ENCODE data around the gene MYH9.

Gene MYH9

DNA sequence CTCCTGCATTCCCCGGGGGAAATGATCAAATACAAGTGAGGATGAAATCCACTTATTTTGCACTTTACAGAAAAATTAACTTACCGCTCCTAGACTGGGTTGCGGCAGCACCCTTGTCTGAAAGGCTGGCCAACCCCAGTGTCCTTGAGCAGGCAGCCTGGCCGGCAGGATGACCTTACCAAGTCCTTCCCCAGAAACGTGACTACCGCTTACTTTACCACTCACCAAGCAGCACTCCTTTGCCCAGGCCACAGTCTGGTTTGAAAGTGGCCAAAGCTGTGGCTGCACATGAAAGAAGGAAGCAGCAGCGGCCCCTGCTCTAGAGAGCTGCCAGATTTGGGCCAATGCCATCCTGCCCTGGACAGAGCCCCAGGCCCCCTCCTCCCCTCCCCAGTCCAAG lies 20.3 kb downstream of the MYH9 start:
- DNase-seq (ENCODE audit: low spot score), result no peak

DNA sequence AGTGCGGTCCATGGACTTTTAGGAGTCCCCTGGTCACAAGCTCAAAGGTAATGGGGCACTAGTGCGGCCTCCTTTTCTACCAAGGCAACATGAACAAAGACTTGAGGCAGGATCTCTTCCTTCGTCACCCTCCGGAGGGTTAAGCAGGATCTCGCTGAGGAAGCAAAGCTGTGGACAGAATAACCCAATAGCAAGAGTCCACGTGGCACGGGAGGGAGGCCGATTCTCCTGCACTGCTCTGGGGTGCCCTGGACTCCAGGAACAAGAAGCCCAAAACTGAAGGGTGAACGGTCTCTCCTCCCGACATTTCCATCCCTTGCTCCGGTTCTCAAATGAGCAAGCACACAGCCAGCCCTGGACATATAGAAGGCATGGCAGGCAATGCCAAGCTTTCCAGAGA lies 20.7 kb downstream of the MYH9 start:
- DNase-seq (ENCODE audit: low spot score), result peak; percentile 70

DNA sequence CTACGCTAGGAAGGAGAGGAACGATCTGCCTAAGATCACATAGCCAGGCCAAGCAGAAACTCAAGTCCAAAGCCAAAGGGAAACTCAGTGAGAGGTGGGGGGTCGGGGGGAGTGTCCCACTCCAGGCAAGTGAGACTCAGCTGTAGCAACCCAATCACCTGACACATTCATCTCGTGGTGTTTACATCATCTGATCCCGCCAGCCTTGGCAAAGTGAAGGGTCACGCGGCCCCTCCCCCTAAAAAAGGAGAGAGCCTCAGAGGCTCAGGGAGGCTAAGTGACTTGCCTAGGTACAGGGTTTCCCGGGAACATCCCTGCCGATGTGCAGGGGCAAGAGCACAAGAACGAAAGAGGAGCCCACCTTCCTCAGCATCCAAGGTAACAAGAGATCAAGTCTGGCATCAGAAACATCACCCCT lies 21.5 kb downstream of the MYH9 start:
- no peak for DNase-seq (ENCODE audit: low spot score)

DNA sequence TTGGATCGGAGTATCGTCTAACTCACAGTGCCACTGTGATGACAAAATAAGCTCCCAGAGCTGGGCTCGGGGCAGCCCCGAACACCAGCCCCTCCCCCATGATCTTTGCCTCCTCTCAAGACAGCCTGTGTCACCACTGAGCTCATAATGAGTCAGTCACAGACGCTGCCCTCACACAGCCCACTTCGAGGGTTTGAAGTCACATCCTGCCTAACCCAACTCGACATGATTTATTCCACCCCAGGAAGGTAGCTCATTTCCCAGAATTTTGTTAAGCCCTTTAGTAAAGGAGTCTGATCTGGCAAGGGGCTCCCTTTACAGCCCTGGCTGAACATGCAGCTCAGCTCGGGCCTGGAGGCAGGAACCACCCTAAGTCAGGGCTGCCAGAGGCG lies 22.8 kb downstream of the MYH9 start:
- DNase-seq (ENCODE audit: low spot score), result no peak

DNA sequence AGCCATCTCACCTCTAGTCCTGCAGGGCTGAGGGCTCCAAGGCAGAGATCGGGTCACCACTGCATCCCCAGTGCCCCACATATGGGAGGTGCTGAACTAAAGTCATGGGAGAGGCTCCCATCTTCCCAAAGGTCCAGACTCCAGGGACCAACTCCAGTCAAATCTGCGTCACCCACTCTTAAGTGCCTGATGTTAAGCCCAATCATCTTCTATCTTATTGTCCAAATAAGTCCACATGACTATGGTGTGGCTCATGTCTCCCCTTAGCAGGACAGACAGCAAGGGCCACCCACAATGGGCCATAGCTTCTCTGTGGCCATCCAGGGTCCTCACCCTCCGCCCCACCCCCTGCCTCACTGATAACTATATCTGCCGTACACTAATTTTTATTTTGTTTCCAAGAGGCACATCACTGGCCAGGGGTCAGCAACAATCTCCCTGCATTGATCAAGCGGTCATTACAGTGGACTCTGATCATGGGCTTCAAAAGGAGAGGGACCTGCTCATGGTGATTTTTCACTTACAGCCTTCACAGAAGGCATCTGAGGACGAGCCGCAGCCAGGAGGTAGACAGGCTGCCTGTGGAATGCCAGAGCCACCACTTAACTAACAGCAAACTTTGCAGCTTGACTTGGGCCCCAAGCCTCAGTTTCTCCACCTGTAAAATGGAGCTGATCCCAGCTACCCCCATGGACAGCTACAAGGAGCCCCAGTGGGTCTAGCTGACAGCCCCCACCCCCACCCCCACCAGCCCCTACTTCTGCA lies 23.3 kb downstream of the MYH9 start:
- no peak for DNase-seq (ENCODE audit: low spot score)

DNA sequence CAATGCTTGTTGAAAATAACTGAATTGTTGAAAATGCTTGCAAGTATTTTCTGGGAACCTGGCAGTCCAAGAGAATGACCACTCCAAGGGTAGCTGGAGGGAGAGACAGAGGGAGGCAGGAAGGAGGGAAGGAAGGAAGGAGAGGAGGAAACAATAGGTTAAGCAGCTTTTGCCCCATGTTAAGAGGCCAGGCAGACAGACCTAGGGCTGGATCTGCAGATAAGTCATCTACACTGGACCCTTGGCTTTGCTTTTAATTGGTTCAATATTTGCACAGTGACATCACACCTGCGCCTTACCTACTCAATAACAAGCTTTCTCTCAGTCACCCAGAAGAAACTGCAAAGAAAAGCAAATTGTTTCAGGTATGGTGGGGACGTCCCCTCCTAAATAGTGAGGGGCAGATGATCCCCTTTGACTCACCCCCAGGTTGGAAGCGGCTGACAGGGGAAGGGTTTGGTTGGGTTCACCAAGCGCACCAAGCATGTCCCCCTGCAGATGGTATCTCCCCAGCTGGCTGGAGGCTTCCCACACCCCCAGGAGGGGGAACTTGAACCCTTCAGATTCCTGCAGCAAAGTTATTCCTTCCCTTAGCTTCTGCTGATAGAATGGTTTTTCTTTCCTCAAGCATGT lies 24.3 kb downstream of the MYH9 start:
- no peak for DNase-seq (ENCODE audit: low spot score)

DNA sequence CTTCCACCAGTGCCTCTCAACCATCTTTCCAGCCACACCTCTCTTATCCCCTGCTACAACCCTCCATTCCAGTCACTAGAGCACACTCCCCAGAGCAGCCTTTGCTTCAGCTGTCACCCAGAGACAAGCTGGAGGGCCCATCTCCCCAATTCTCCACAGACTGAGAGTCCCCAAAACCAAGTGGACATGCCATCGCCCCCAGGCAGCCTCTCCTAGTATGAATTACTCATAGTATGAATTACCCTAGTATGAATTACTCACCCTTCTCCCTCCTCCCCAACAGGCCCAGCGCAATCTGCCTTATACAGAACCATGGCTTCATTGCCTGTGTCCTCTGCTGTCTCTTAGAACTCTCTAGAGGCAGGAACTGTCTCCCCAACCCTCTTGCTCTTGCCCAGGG lies 24.8 kb downstream of the MYH9 start:
- DNase-seq (ENCODE audit: low spot score), result no peak

DNA sequence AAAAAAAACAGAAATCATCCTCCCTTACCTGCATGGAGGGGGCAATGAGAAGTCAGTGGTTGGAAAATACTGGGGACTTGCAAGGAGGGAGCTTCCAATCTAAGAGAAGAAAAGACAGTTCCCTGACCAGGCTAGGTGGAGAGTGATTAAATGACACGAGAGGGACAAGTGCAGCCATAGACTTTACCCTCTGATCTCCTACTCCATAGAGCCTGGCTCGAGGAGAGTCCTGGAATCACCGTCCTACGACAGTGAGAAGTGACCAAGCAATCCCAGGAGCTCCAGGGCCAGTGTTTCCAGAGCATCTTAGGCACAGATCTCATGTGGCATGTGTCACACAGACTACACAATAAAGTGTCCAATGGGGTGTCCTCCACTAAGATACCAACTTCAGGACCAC lies 25.7 kb downstream of the MYH9 start:
- DNase-seq (ENCODE audit: low spot score), result no peak

DNA sequence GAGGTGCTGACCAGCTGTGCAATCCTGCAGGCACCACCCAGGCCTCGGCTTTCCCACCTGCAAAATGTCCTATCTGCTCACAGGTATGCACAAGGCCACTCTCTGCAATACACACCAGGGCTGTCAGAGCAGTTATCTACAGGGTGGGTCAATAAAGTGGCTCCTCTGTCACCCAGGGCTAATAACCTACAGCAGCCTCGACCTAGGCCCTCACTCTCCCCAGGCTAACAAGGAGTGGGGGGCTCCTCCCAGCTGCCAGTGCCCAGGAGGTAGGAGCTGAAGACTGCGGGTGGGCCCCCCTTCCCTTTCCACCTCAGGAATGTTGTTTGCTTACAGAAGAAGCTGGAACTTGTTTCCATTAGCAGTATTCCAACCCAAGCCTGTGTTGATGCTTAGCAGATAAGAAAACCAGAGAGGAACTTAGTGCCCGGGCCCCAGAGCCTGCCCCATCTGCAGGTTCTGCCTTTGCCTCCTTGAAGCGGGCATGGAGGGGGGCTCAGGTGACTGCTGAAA lies 26.8 kb downstream of the MYH9 start:
- no peak for DNase-seq (ENCODE audit: low spot score)

DNA sequence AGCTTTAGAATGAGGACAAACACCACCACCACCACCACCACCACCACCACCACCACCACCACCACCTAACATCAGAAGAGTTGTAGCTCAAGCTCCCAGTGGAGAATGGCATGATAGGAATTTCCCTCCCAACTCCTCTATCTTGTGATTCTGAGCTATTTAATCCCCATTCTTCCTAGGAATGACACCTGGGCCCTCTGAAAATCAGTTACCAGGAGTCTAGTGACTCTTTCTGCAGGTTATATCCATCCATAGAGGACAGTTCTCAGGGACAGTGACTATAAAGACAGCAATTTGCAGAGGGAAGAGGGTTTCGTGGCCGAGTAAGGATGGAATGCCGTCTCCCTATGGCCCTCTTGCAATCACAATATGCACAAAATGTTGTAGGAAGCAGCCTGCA lies 27.8 kb downstream of the MYH9 start:
- DNase-seq (ENCODE audit: low spot score), result no peak

DNA sequence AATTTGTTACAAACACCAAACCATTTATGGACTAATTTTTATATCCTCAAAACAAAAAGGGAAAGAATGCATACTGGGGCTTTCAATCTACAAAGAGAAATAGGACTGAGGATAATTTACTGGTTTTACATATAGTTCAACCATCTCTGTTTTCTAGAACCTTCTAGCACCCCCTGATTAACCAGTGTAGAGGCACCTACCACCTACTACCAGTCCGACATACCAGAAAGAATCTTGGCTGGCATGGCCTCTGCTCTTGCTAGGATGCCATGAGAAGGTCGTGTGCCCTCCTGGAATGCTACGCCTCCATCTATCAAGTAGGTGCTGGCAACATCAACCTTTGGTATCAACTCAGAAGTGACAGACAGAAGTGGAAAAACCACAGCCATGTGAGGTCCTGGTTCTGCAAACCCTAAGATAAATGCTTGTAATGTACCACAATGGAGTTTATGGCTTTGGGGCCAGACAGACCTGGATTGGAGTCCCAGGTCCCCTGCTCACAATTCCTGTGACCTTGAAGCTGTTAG lies 28.2 kb downstream of the MYH9 start:
- DNase-seq (ENCODE audit: low spot score), result no peak

DNA sequence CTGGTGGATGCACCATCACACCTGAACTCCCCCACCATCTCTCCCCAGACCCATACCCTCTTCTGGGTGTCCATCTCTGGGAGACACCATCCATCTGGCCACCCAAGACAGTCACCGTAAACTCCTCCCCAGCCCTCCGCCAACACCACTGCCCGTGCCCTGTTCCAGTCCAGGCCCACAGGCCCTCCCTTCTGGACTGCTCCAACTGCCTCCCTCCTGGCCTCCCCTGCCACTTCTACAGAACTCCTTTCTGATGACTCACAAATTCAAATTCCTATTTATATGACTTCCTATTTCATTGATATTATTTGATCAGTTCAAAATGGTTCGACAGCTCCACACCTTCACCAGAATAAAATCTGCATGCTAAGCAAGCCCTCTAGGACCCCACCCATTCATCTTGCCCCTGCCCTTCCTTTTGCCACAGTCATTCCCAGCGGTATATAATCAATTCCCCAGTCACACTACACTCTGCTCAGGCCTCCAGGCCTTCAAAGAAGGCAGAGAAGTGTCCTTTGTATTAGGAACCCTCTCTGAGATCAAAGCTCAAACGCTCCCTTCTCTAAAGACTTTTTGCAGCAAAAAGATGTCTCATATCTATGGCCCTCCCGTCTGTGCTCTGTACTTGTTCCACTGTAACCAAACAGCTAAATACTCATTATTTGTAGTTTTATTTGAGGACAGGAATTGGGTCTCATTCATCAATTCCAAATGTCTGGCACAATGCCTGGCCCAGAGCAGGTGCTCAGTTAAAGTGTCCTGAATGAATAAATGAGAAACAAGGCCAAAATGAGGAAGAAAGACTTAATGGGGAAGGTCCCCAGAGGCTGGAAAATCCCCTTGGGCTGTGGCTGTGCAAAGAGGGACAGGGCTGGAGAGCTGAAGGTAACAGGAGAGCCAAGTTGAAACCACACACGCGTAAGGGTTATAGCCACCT lies 29.0 kb downstream of the MYH9 start:
- no peak for DNase-seq (ENCODE audit: low spot score)

DNA sequence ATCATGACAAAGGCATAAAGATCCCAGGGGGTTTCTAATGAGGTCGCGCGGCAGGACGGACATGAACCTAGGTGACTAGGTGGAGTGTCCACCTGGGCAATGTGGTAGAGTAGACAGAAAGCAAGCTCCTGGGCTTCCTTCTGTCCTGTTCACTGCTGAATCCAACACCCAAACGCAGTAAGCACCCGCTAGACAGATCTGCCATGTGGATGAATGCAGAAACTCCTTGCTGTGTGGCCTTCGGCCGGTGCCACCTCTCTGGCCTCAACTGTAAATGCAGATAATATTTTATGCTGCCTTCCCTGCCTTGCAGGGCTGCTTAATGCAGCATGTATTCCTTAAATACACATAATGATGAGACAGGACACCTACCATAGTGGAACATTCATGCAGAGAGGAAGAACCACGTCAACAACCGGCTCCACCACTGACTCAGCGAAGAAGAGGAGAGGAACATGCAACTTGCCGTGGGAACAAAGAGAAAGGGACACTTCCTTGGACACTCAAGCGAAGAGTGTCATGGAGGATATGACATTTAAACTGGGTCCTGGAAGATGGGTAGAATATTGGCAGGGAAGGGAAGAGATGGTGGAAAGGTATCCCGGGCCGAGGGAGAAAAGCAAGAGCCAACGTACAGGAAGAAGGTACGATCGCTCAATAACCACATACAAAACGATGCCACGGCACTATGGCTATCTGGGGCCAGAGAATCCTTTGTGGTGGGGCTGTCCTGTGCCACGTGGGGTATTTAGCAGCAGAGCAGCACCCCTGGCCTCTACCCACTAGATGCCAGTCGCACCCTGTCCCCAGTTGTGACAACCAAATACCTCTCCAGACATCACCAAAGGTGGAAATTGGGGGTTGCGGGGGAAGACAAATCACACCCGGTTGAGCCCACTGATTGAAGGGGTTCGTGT lies 30.8 kb downstream of the MYH9 start:
- no peak for DNase-seq (ENCODE audit: low spot score)

DNA sequence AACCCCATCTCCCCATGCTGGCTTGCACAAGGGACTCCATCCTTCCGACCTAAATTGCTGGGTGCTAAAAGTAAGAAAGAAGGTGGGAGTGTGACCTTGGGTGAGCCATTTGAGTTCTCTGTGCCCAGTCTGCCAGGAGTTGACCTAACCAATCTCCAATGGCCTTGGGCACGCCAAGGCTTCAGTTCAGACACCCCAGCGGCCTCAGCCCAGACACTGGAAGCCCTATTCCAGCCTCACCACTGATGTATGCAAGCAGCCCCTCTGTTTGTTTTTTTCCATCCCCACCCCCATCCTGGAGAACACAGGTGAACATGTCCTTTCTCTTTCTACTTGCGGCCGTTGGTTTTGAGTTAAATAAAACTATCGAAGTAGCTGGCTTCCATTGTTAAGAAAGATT lies 31.9 kb downstream of the MYH9 start:
- DNase-seq (ENCODE audit: low spot score), result no peak

DNA sequence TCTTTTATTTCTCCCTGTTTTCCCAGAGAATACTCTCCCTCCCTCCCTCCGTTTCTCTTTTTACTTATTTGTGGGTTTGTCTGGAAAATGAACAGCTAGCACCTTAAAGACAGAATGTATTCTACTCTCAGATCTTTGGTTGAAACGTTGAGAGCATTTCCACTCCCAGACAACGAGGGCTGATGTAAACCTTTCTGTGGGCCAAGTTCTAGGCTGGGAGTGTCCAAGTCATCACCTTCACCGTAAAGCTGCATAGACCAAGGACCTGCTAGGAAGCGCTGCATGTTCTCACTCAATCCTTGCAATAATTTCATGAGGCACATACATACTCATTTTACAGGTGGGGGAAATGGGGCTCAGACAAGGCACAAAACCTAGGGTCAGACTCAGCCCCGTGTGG lies 32.4 kb downstream of the MYH9 start:
- no peak for DNase-seq (ENCODE audit: low spot score)

DNA sequence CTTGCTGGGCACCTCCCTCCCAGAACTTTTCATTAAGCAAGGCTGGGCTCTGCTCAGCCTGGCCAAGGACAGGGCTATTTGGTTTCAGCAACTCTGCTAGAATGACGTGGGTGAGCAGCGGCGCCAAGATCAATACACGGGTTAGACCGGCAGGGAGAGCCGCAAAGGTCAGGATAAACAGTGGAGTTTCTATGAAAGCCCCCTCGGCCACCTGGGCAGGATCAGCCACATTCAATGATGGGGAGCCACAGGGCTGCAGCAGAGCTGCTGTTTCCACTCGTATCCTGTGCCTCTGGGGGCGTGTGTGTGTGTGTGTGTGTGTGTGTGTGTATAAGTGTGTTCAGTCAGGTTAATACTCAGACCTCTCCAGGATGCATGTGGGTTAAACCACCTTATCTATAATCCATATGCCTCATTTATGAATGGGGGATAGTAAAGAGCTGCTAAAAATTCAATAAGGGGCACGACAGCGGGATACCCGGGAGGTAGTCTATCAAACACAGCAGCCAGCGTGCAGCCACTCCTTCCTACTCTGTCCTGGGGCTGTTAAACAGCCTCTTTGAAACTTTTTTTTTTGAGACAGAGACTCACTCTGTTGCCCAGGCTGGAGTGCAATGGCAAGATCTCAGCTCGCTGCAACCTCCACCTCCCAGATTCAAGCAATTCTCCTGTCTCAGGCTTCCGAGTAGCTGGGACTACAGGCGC lies 34.8 kb downstream of the MYH9 start:
- DNase-seq (ENCODE audit: low spot score), result no peak

DNA sequence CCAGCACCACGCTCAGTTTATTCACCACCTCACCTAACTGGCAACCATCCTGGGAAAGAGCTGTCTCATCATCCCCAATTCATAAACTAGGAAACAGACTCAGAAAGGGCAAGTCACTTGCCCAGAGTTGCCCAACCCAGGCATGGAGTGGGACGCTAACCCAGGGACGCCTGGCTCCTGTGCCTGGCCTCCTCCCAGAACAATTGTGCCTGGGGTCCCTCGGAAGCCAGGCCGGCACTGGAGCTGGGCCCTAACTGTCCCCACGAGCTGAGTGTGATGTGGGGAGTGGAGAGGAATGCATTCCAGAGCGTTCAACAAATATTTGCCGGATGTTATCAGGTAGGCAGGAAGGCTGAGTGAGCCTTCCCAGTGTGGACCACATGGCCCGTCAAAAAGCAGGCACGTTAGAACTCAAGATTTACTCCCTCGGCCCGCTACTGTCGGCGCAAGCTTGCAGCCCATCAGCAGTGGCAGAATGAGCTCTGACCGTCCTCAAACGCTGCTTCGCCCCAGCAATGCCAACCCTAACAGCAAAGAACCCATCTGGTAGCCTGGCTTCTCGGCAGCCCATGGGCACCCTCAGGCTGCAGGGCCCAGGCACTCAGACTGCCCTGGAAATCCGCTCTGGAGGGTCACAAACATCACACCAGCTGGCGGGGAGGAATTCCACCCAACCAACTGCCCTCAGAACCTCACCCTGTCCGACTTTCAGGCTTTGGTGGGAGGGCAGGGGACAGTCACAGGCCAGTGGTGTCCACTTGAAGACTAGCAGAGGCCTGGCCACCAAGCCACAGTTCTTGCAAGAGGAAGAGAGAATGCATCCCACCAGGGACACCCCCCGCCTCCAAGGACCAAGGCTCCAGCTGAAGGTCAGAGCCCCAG lies 35.6 kb downstream of the MYH9 start:
- no peak for DNase-seq (ENCODE audit: low spot score)

DNA sequence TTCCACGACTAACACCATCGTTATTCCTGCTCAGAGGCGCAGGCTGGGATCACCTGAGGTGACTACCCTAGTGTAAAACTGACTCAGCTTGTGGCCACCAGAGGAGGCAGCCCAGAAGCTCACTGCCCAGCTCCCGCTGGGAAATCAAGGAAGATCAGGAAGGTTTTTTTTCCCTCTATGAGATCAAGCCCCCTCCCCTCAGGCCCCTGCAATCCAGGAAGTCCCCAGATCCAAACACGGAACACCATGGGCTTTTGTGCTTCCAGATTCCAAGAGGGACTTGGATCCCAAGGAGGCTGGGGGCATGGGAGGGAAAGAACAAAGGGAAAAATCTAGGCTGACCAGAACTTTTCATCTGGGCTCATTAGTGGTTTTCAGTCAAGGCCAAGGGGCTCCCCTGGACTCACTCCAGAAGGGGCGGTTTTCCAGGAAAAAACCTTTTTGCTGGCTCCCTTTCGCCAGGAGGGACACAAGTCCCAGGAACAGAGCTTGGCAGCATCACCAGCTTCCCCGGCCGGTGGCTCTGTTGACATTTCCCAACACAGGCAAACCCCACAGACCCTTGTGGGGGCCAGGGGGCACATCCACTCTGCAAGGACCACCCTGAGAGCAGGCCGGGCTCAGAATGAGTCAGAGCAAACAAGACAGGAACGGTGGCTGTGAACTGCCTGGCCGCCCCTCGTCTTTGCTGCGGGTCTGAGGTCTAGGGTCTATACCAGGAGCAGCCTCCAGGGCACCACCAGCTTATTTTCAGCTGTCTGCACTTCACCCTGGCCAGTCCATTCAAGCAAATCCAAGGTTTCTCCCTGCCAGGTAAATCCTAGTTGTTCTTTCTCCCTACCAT lies 36.8 kb downstream of the MYH9 start:
- DNase-seq (ENCODE audit: low spot score), result no peak

DNA sequence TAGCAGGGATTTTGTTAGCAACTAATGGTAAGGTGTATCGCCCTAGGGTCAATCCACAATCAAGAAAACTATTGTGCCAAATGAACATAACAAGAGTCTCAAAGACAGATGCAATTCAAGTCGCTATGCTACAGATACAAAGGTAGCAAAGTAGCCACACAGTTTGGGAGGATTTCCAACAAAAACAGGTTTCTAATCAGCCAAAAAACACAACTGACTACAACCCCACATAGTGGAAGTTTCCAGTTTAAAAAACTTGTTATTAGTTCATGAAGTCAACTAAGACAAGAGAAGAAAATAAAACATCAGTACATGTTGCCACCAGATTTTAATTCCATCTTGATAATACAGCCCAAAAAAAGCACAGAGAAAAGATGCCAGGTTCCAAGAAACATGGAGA lies 38.0 kb downstream of the MYH9 start:
- no peak for DNase-seq (ENCODE audit: low spot score)
